HepG2 (cell line): ENCODE results near the gene TRABD. TPM values are rescaled to one million over a fixed set of nuclear protein-coding genes. Genes with fewer than 3 reads are reported as not detected.

Source experiments
- HDAC1 ChIP-seq: sonication (generic); formaldehyde crosslinking; IDR thresholded peaks from 2 replicates; pipeline ENCODE4 v1.5.1; 2020; ENCODE audit warnings: mild to moderate bottlenecking, missing genetic modification reagents
- KAT7 ChIP-seq: IDR thresholded peaks from 2 replicates; pipeline ENCODE4 v1.6.1; 2018; ENCODE audit warnings: borderline replicate concordance, missing compliant biosample characterization
- MAFG ChIP-seq: sonication (generic); formaldehyde crosslinking; IDR thresholded peaks from 2 replicates; pipeline ENCODE4 v1.5.1; 2020; ENCODE audit warnings: mild to moderate bottlenecking, missing genetic modification reagents
- NCOA5 ChIP-seq: sonication (generic); formaldehyde crosslinking; IDR thresholded peaks from 2 replicates; pipeline ENCODE4 v1.4.0; 2020; ENCODE audit warnings: missing genetic modification reagents
- POGZ ChIP-seq: sonication (generic); formaldehyde crosslinking; IDR thresholded peaks from 2 replicates; pipeline ENCODE4 v1.4.0; 2020; ENCODE audit warnings: mild to moderate bottlenecking, missing genetic modification reagents
- SALL1 ChIP-seq: sonication (generic); formaldehyde crosslinking; IDR thresholded peaks from 2 replicates; pipeline ENCODE4 v1.8.0; 2022; ENCODE audit warnings: mild to moderate bottlenecking, missing genetic modification reagents
- ZNF20 ChIP-seq: sonication (generic); formaldehyde crosslinking; IDR thresholded peaks from 2 replicates; pipeline ENCODE4 v1.4.0; 2020; ENCODE audit warnings: mild to moderate bottlenecking, moderate library complexity, missing genetic modification reagents
- ZNF333 ChIP-seq: sonication (generic); formaldehyde crosslinking; IDR thresholded peaks from 2 replicates; pipeline ENCODE4 v1.4.0; 2020; ENCODE audit warnings: mild to moderate bottlenecking, missing genetic modification reagents, borderline replicate concordance
- ZNF773 ChIP-seq: sonication (generic); formaldehyde crosslinking; IDR thresholded peaks from 2 replicates; pipeline ENCODE4 v1.4.0; 2020; ENCODE audit warnings: missing genetic modification reagents, borderline replicate concordance
- polyA plus RNA-seq, 8 experiments: library from polyadenylated mRNA; depleted of rRNA in 3 of 8; stranded (reverse) in 7 of 8; unstranded in 1 of 8; fragments of >200 nt; fragmentation: Illumina TruSeq in 4 of 8; extraction: Trizol in 4 of 8; gene quantifications; 2 replicates each; pipeline versions ENCODE4 v1.2.1 to v1.2.3, GENCODE V29; 2011 to 2016; ENCODE audit warnings: low read depth in 4 of 8, missing spikeins in 1 of 8, mixed read lengths in 1 of 8; ENCODE audit not compliant: insufficient read depth in 1 of 8
- total RNA-seq, 5 experiments: library from RNA; depleted of rRNA; stranded (reverse); fragments of >200 nt; fragmentation: Illumina TruSeq; extraction: Trizol; gene quantifications; 2 replicates each; pipeline ENCODE4 v1.2.3, GENCODE V29; 2016; ENCODE audit warnings: low read depth in 1 of 5
- TF ChIP-seq, protein P1 (sequence below): sonication (generic); formaldehyde crosslinking; IDR thresholded peaks from 2 replicates; pipeline ENCODE4 v1.4.0; 2020; ENCODE audit warnings: missing genetic modification reagents, borderline replicate concordance
- TF ChIP-seq, protein P2 (sequence below): sonication (generic); formaldehyde crosslinking; IDR thresholded peaks from 2 replicates; pipeline ENCODE4 v1.5.0; 2020; ENCODE audit warnings: mild to moderate bottlenecking, missing genetic modification reagents
- TF ChIP-seq, protein P3 (sequence below): sonication (generic); formaldehyde crosslinking; IDR thresholded peaks from one replicate; pipeline ENCODE4 v1.5.1; 2020; ENCODE audit warnings: mild to moderate bottlenecking, missing genetic modification reagents; ENCODE audit errors: not compliant biosample characterization
- TF ChIP-seq, protein P4 (sequence below): sonication (generic); formaldehyde crosslinking; IDR thresholded peaks from 2 replicates; pipeline ENCODE4 v1.4.0; 2020; ENCODE audit warnings: mild to moderate bottlenecking, missing genetic modification reagents
- TF ChIP-seq, protein P5 (sequence below): sonication (generic); formaldehyde crosslinking; conservative IDR thresholded peaks from 2 replicates; pipeline ENCODE4 v1.8.0; 2022; ENCODE audit warnings: low read depth, missing genetic modification reagents

Gene TRABD
- total and polyA plus RNA-seq, 2 of the 13 experiments (the other 11 are each of a cell fraction or from before 2014, with no cell fraction given): 21.5 to 28.9 TPM

DNA sequence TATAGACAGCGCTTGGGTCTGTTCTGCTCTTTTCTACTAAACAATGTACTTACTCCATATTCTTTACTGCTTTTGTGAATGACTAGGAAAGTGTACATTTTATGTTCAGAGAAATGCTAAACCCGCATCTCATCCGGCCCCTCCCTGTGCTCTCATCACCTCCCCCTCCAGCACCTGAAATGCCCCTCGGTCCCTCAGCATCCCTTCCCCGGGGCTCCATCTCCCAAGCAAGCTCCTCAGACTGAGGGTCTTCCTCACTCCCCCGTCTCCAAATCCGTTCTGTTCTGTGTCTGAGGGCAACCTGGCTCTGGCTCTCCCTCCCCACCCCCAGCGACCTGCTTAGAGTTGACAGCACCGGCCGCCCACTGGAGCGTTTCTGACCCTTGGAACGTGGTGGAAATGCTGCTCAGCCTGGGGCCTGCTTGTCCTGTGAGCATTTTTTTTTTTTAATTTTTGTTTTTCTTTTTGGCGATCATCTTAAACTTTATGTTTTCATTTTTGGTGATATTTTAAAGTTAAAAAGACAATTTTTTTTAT, 16.5 kb downstream of the TRABD start (continued):
- TF ChIP-seq, protein P1, sequence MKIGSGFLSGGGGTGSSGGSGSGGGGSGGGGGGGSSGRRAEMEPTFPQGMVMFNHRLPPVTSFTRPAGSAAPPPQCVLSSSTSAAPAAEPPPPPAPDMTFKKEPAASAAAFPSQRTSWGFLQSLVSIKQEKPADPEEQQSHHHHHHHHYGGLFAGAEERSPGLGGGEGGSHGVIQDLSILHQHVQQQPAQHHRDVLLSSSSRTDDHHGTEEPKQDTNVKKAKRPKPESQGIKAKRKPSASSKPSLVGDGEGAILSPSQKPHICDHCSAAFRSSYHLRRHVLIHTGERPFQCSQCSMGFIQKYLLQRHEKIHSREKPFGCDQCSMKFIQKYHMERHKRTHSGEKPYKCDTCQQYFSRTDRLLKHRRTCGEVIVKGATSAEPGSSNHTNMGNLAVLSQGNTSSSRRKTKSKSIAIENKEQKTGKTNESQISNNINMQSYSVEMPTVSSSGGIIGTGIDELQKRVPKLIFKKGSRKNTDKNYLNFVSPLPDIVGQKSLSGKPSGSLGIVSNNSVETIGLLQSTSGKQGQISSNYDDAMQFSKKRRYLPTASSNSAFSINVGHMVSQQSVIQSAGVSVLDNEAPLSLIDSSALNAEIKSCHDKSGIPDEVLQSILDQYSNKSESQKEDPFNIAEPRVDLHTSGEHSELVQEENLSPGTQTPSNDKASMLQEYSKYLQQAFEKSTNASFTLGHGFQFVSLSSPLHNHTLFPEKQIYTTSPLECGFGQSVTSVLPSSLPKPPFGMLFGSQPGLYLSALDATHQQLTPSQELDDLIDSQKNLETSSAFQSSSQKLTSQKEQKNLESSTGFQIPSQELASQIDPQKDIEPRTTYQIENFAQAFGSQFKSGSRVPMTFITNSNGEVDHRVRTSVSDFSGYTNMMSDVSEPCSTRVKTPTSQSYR (CRISPR knock-in tag): peak; percentile 54; the same call in 1 of the 2 replicates
- TF ChIP-seq ZNF333 (CRISPR knock-in tag) (no peak), ZNF20 (CRISPR knock-in tag) (no peak), HDAC1 (CRISPR knock-in tag) (peak; percentile 53; the same call in 1 of the 2 replicates), MAFG (CRISPR knock-in tag) (no peak), NCOA5 (CRISPR knock-in tag) (no peak), ZNF773 (CRISPR knock-in tag) (no peak), SALL1 (CRISPR knock-in tag) (no peak), POGZ (CRISPR knock-in tag) (no peak), KAT7 (CRISPR knock-in tag) (no peak)
- TF ChIP-seq, protein P2, sequence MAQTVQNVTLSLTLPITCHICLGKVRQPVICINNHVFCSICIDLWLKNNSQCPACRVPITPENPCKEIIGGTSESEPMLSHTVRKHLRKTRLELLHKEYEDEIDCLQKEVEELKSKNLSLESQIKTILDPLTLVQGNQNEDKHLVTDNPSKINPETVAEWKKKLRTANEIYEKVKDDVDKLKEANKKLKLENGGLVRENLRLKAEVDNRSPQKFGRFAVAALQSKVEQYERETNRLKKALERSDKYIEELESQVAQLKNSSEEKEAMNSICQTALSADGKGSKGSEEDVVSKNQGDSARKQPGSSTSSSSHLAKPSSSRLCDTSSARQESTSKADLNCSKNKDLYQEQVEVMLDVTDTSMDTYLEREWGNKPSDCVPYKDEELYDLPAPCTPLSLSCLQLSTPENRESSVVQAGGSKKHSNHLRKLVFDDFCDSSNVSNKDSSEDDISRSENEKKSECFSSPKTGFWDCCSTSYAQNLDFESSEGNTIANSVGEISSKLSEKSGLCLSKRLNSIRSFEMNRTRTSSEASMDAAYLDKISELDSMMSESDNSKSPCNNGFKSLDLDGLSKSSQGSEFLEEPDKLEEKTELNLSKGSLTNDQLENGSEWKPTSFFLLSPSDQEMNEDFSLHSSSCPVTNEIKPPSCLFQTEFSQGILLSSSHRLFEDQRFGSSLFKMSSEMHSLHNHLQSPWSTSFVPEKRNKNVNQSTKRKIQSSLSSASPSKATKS (CRISPR knock-in tag): no peak
- TF ChIP-seq, protein P3, sequence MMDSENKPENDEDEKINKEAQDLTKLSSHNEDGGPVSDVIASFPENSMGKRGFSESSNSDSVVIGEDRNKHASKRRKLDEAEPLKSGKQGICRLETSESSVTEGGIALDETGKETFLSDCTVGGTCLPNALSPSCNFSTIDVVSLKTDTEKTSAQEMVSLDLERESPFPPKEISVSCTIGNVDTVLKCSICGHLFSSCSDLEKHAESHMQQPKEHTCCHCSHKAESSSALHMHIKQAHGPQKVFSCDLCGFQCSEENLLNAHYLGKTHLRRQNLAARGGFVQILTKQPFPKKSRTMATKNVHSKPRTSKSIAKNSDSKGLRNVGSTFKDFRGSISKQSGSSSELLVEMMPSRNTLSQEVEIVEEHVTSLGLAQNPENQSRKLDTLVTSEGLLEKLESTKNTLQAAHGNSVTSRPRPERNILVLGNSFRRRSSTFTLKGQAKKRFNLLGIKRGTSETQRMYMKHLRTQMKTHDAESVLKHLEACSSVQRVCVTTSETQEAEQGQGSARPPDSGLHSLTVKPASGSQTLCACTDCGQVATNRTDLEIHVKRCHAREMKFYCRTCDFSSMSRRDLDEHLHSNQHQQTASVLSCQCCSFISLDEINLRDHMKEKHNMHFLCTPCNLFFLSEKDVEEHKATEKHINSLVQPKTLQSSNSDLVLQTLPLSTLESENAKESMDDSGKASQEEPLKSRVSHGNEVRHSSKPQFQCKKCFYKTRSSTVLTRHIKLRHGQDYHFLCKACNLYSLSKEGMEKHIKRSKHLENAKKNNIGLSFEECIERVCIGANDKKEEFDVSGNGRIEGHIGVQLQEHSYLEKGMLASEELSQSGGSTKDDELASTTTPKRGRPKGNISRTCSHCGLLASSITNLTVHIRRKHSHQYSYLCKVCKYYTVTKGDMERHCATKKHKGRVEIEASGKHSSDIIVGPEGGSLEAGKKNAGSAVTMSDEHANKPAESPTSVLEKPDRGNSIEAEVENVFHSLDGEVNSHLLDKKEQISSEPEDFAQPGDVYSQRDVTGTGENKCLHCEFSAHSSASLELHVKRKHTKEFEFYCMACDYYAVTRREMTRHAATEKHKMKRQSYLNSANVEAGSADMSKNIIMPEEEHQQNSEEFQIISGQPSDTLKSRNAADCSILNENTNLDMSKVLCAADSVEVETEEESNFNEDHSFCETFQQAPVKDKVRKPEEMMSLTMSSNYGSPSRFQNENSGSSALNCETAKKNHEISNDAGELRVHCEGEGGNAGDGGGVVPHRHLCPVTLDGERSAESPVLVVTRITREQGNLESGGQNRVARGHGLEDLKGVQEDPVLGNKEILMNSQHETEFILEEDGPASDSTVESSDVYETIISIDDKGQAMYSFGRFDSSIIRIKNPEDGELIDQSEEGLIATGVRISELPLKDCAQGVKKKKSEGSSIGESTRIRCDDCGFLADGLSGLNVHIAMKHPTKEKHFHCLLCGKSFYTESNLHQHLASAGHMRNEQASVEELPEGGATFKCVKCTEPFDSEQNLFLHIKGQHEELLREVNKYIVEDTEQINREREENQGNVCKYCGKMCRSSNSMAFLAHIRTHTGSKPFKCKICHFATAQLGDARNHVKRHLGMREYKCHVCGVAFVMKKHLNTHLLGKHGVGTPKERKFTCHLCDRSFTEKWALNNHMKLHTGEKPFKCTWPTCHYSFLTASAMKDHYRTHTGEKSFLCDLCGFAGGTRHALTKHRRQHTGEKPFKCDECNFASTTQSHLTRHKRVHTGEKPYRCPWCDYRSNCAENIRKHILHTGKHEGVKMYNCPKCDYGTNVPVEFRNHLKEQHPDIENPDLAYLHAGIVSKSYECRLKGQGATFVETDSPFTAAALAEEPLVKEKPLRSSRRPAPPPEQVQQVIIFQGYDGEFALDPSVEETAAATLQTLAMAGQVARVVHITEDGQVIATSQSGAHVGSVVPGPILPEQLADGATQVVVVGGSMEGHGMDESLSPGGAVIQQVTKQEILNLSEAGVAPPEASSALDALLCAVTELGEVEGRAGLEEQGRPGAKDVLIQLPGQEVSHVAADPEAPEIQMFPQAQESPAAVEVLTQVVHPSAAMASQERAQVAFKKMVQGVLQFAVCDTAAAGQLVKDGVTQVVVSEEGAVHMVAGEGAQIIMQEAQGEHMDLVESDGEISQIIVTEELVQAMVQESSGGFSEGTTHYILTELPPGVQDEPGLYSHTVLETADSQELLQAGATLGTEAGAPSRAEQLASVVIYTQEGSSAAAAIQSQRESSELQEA (CRISPR knock-in tag): no peak
- TF ChIP-seq, protein P4, sequence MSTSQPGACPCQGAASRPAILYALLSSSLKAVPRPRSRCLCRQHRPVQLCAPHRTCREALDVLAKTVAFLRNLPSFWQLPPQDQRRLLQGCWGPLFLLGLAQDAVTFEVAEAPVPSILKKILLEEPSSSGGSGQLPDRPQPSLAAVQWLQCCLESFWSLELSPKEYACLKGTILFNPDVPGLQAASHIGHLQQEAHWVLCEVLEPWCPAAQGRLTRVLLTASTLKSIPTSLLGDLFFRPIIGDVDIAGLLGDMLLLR (CRISPR knock-in tag): no peak
- TF ChIP-seq, protein P5, sequence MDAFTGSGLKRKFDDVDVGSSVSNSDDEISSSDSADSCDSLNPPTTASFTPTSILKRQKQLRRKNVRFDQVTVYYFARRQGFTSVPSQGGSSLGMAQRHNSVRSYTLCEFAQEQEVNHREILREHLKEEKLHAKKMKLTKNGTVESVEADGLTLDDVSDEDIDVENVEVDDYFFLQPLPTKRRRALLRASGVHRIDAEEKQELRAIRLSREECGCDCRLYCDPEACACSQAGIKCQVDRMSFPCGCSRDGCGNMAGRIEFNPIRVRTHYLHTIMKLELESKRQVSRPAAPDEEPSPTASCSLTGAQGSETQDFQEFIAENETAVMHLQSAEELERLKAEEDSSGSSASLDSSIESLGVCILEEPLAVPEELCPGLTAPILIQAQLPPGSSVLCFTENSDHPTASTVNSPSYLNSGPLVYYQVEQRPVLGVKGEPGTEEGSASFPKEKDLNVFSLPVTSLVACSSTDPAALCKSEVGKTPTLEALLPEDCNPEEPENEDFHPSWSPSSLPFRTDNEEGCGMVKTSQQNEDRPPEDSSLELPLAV (CRISPR knock-in tag): no peak
